HCT116 (cell line): ENCODE data around the gene SLC12A5. TPM values are rescaled to one million over a fixed set of nuclear protein-coding genes. Genes with fewer than 3 reads are reported as not detected.

ENCODE experiments used
- ATAC-seq: fragments of 200-7000 bp; cut with Tn5 transposase; 2 replicates; pipeline ENCODE4 v1.9.1; 2020; ENCODE audit warnings: mild to moderate bottlenecking, moderate library complexity
- BruUV-seq: library from RNA; stranded (reverse); fragments of 400-500 nt; replicated peaks from 2 replicates; lab custom pipeline; 2021; lab: Mats Ljungman, UMichigan
- CTCF ChIA-PET: fragments of 300-600 bp; sonication (Branson Sonifier 250); formaldehyde crosslinking; loops from one replicate; lab custom pipeline; 2021; ENCODE audit warnings: antibody characterized with exemption; lab: Charles Lee
- POLR2A ChIA-PET: fragments of 300-600, 350-600 bp; sonication (Branson Sonifier 250); formaldehyde crosslinking; loops from one replicate; lab custom pipeline; 2021; ENCODE audit warnings: antibody characterized with exemption; lab: Charles Lee
- RAD21 ChIA-PET, 2 experiments: fragments of 300-600 bp; sonication (Branson Sonifier 250); formaldehyde crosslinking; loops; one replicate each; lab custom pipeline; 2023; ENCODE audit warnings: low total read pairs in 2 of 2; ENCODE audit not compliant: uncharacterized antibody in 2 of 2, unreplicated experiment in 2 of 2, low non-redundant PET in 1 of 2; lab: Charles Lee
- DNase-seq: peaks from one replicate; pipeline ENCODE4 v3.0.0-alpha.2; 2010; ENCODE audit warnings: low read depth, low spot score
- H2AFZ ChIP-seq: fragments of 200-600 bp; shearing (Covaris generic), sonication (generic); 2 replicates; pipeline ENCODE4 v1.6.1; 2017; ENCODE audit warnings: low read depth, mixed run types, mixed read lengths, antibody characterized with exemption, low read length; ENCODE audit not compliant: poor library complexity, severe bottlenecking
- H3K27ac ChIP-seq: 2 replicates; pipeline ENCODE4 v1.5.1; 2012; ENCODE audit warnings: low read depth, low read length
- H3K27me3 ChIP-seq: fragments of 200-600 bp; sonication (generic); 2 replicates; pipeline ENCODE4 v1.6.1; 2016; ENCODE audit warnings: mixed run types, low read length, mixed read lengths; ENCODE audit not compliant: insufficient read depth
- H3K36me3 ChIP-seq, 2 experiments: fragments of 200-500 bp in 1 of 2; fragments of 200-600 bp in 1 of 2; sonication (Bioruptor generic) in 1 of 2; sonication (generic) in 1 of 2; 2 replicates each; pipeline versions ENCODE4 v1.5.1 to v1.6.1; 2014 to 2016; ENCODE audit warnings: low read length in 2 of 2, inconsistent platforms in 1 of 2, mixed read lengths in 1 of 2, mixed run types in 1 of 2; ENCODE audit not compliant: insufficient read depth in 2 of 2, control insufficient read depth in 1 of 2
- H3K4me1 ChIP-seq, 2 experiments: fragments of 200-600 bp in 1 of 2; sonication (generic) in 1 of 2; 2 replicates each; pipeline versions ENCODE4 v1.5.1 to v1.6.1; 2012 to 2017; ENCODE audit warnings: low read length in 2 of 2, inconsistent platforms in 1 of 2, mild to moderate bottlenecking in 1 of 2, mixed read lengths in 1 of 2, mixed run types in 1 of 2, moderate library complexity in 1 of 2; ENCODE audit not compliant: insufficient read depth in 2 of 2, control insufficient read depth in 1 of 2
- H3K4me2 ChIP-seq: fragments of 200-600 bp; sonication (generic); 2 replicates; pipeline ENCODE4 v1.6.1; 2017; ENCODE audit warnings: mixed run types, low read length, mixed read lengths
- H3K4me3 ChIP-seq, 2 experiments: fragments of 200-600 bp in 1 of 2; sonication (generic) in 1 of 2; replicated peaks in 1 of 2; 2 replicates each; pipeline ENCODE4 v1.5.1; 2011 to 2016; ENCODE audit warnings: low read length in 2 of 2, control low read depth in 1 of 2, low read depth in 1 of 2, mild to moderate bottlenecking in 1 of 2, mixed read lengths in 1 of 2, mixed run types in 1 of 2
- H3K79me2 ChIP-seq: fragments of 200-600 bp; sonication (generic); 2 replicates; pipeline ENCODE4 v1.6.1; 2017; ENCODE audit warnings: mild to moderate bottlenecking, mixed run types, low read length, moderate library complexity, mixed read lengths; ENCODE audit not compliant: insufficient read depth
- H3K9ac ChIP-seq: fragments of 200-600 bp; sonication (generic); 2 replicates; pipeline ENCODE4 v1.6.1; 2016; ENCODE audit warnings: low read length, mixed read lengths
- H3K9me2 ChIP-seq: fragments of 200-600 bp; sonication (generic), shearing (Covaris generic); 2 replicates; pipeline ENCODE4 v1.6.1; 2017; ENCODE audit warnings: mixed run types, mild to moderate bottlenecking, moderate library complexity; ENCODE audit not compliant: insufficient read depth
- H3K9me3 ChIP-seq, 2 experiments: fragments of 200-500 bp in 1 of 2; fragments of 200-600 bp in 1 of 2; sonication (Bioruptor generic) in 1 of 2; sonication (generic) in 1 of 2; 2 replicates each; pipeline ENCODE4 v1.6.1; 2014 to 2017; ENCODE audit warnings: low read length in 2 of 2, mixed read lengths in 2 of 2, inconsistent platforms in 1 of 2, low read depth in 1 of 2, mild to moderate bottlenecking in 1 of 2, mixed run types in 1 of 2, moderate library complexity in 1 of 2; ENCODE audit not compliant: control insufficient read depth in 1 of 2, insufficient read depth in 1 of 2
- H4K20me1 ChIP-seq: fragments of 200-600 bp; sonication (generic), shearing (Covaris generic); 2 replicates; pipeline ENCODE4 v1.6.1; 2017; ENCODE audit warnings: mixed run types, mild to moderate bottlenecking, moderate library complexity; ENCODE audit not compliant: insufficient read depth
- ATF3 ChIP-seq: IDR thresholded peaks from 2 replicates; pipeline ENCODE4 v1.6.1; 2012
- CBX3 ChIP-seq: IDR thresholded peaks from 2 replicates; pipeline ENCODE4 v1.6.1; 2012; ENCODE audit warnings: low read depth
- CEBPB ChIP-seq: IDR thresholded peaks from 2 replicates; pipeline ENCODE4 v1.6.1; 2012; ENCODE audit warnings: low read depth
- CTCF ChIP-seq, 3 experiments: fragments of 200-600 bp in 1 of 3; sonication (generic) in 1 of 3; IDR thresholded peaks in 2 of 3; conservative IDR thresholded peaks in 1 of 3; 2 replicates each; pipeline ENCODE4 v1.5.1; 2012 to 2017; ENCODE audit warnings: low read depth in 2 of 3, low read length in 2 of 3, antibody characterized with exemption in 1 of 3, borderline replicate concordance in 1 of 3, control low read depth in 1 of 3, mild to moderate bottlenecking in 1 of 3, mixed read lengths in 1 of 3, mixed run types in 1 of 3, moderate library complexity in 1 of 3; ENCODE audit not compliant: insufficient read depth in 1 of 3
- ELF1 ChIP-seq: IDR thresholded peaks from 2 replicates; pipeline ENCODE4 v1.6.1; 2012; ENCODE audit warnings: low read depth, borderline replicate concordance
- EZH2phosphoT487 ChIP-seq: fragments of 200-600 bp; IDR thresholded peaks from 2 replicates; pipeline ENCODE4 v1.6.1; 2018; ENCODE audit warnings: antibody characterized with exemption, borderline replicate concordance
- JUND ChIP-seq: IDR thresholded peaks from 2 replicates; pipeline ENCODE4 v1.6.1; 2012
- MAX ChIP-seq: IDR thresholded peaks from 2 replicates; pipeline ENCODE4 v1.6.1; 2012
- POLR2A ChIP-seq: IDR thresholded peaks from 2 replicates; pipeline ENCODE4 v1.7.0; 2011; ENCODE audit warnings: borderline replicate concordance; ENCODE audit not compliant: insufficient read depth, insufficient read length; ENCODE audit errors: extremely low read depth
- RAD21 ChIP-seq: IDR thresholded peaks from 2 replicates; pipeline ENCODE4 v1.6.1; 2012; ENCODE audit warnings: low read depth, mild to moderate bottlenecking
- REST ChIP-seq: IDR thresholded peaks from 2 replicates; pipeline ENCODE4 v1.6.1; 2012; ENCODE audit warnings: low read depth
- SIN3A ChIP-seq: IDR thresholded peaks from 2 replicates; pipeline ENCODE4 v1.6.1; 2012; ENCODE audit warnings: low read depth
- TCF7L2 ChIP-seq: IDR thresholded peaks from 2 replicates; pipeline ENCODE4 v1.7.0; 2011; ENCODE audit warnings: borderline replicate concordance, inconsistent platforms; ENCODE audit not compliant: insufficient read depth, insufficient read length; ENCODE audit errors: extremely low read depth
- intact Hi-C: fragments of 100-400 bp; cut with micrococcal nuclease; formaldehyde crosslinking; loops from 2 replicates; pipeline ENCODE4 v1.10.0; 2022
- total RNA-seq: library from RNA; stranded (reverse); gene quantifications from one replicate; pipeline ENCODE4 v1.2.1, GENCODE V29; 2021; ENCODE audit not compliant: unreplicated experiment

Gene SLC12A5
- total RNA-seq, 1 experiment from 2014 or later: 1.9 TPM

- Histone ChIP-seq H3K27me3 (peaks cover 43% of the 10 kb centered on the region), H3K36me3 (no peaks in the 10 kb centered on the region), H3K79me2 (no peaks in the 10 kb centered on the region), H2AFZ (no peak overlapping the region), H3K4me3 (no peak overlapping the region), H3K9ac (no peak overlapping the region), H4K20me1 (no peaks in the 10 kb centered on the region), H3K9me2 (no peaks in the 10 kb centered on the region), H3K9me3 (no peaks in the 10 kb centered on the region), H3K27ac (no peak overlapping the region), H3K4me2 (no peak overlapping the region), H3K4me1 (no peaks in the 10 kb centered on the region; a peak in 1 of 4 replicates)
- ATAC-seq (no peak), DNase-seq (no peak)
- ChIA-PET POLR2A (no interaction called here), CTCF (no interaction called here), RAD21 (no interaction called here)
- BruUV-seq: no TSS peak
- intact Hi-C loops: no loop called here
- no peak for TF ChIP-seq CTCF (IDR thresholded peaks at IDR 0.05 in 2 of 3, conservative IDR thresholded peaks at IDR 0.05 in 1 of 3; ENCODE audit: borderline replicate concordance in 1 of 3, insufficient read depth in 1 of 3, low read depth in 2 of 3, low read length in 2 of 3)
- no peak for TF ChIP-seq ATF3
- TF ChIP-seq SIN3A: no peak
- no peak for TF ChIP-seq MAX
- no peak for TF ChIP-seq CBX3
- no peak for TF ChIP-seq TCF7L2
- TF ChIP-seq RAD21: no peak
- no peak for TF ChIP-seq POLR2A
Measured at GRCh38 chr20:46036370-46036769, 7.4 kb downstream of the SLC12A5 start.

GRCh38 chr20:46037036-46037435 lies 8.0 kb downstream of the SLC12A5 start:
- no peaks in the 10 kb centered on the region for H3K36me3 ChIP-seq
- no peak overlapping the region for H3K27ac ChIP-seq
- H3K27me3 ChIP-seq: peaks cover 45% of the 10 kb centered on the region
- no peaks in the 10 kb centered on the region for H3K9me3 ChIP-seq
- DNase-seq: no peak
- no peak overlapping the region for H2AFZ ChIP-seq
- CTCF ChIA-PET: no interaction called here
- RAD21 ChIA-PET: no interaction called here
- POLR2A ChIA-PET: no interaction called here
- no peak overlapping the region for H3K4me3 ChIP-seq
- no peaks in the 10 kb centered on the region; a peak in 1 of 4 replicates for H3K4me1 ChIP-seq
- no peak overlapping the region for H3K4me2 ChIP-seq
- BruUV-seq: no TSS peak
- H4K20me1 ChIP-seq: no peaks in the 10 kb centered on the region
- H3K9ac ChIP-seq: no peak overlapping the region
- ATAC-seq: no peak
- intact Hi-C loops: no loop called here
- TF ChIP-seq CBX3 (no peak), ELF1 (no peak), ATF3 (no peak), MAX (no peak), RAD21 (no peak), EZH2phosphoT487 (no peak), REST (no peak), TCF7L2 (no peak), POLR2A (no peak), JUND (no peak), CEBPB (no peak)
- H3K9me2 ChIP-seq: no peaks in the 10 kb centered on the region
- H3K79me2 ChIP-seq: no peaks in the 10 kb centered on the region
